ENCODE measurements around the gene PXDN. TPM values are rescaled to one million over a fixed set of nuclear protein-coding genes. Genes with fewer than 3 reads are reported as not detected.

The PXDN gene
- total RNA-seq, 2 experiments from 2014 or later: not detected

DNA sequence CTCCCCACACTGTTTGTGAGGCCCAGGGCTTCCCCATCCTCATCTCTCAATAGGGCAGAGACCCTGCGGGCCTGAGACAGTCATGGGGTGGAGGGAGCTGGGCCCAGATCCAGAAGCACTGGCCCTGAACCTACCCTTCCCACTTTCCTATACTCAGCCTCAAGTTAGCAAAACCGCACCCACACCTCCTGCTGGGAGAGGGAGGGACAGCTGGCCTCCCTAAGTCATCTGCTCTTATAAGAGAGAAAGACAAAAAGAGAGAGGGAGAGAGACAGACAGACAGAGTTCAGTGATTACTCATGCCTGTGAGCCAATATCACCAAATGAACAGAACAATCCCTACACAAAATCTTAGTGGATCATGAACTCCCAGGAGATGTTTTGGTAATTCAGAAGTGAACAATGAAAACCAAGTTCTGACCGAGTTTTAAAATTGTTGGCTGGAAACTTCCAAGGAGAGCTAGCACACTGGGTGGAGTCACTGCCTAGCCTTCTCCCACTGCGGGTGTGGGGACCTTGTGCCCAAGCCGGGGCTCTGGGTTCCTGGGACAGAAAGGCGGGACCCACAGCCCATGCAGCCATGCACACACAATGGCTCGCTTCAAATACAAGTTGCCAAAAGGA is 130.5 kb downstream of the PXDN start:
- H3K27me3 Mint-ChIP-seq: peaks cover 7% of the 10 kb centered on the region
- H3K4me1 Mint-ChIP-seq (ENCODE audit: low read depth): no peaks in the 10 kb centered on the region
- H3K36me3 Mint-ChIP-seq: no peaks in the 10 kb centered on the region
- H3K27ac Mint-ChIP-seq: no peak overlapping the region
- CTCF ChIA-PET: no interaction called here
- DNase-seq: no peak
- intact Hi-C loops (cut with micrococcal nuclease): no loop called here
- POLR2A ChIA-PET: no interaction called here
- H3K4me3 Mint-ChIP-seq: no peak overlapping the region
- no peaks in the 10 kb centered on the region for H3K9me3 Mint-ChIP-seq

DNA sequence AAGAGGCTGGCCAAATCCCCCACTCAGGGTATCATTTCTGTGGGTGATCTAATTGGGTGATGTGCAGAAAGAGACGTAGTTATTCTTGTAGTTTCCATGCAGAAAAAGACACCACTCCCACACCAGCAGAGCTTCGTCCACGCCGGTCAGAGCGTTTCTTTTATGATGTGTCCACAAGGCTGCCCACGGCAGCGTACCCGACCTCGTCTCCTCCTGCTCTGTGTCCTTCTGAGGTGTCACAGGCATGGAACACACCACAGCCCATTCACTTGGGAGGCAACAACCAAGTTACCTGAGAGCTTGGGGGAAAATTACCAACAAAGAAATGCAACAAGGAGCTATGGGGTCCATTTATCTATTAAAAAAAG is 131.3 kb downstream of the PXDN start:
- Mint-ChIP-seq H3K9me3 (no peaks in the 10 kb centered on the region), H3K4me1 (ENCODE audit: low read depth) (no peaks in the 10 kb centered on the region), H3K27ac (no peak overlapping the region), H3K36me3 (no peaks in the 10 kb centered on the region), H3K4me3 (no peak overlapping the region), H3K27me3 (peaks cover 7% of the 10 kb centered on the region)
- ChIA-PET CTCF (no interaction called here), POLR2A (no interaction called here)
- DNase-seq: no peak
- intact Hi-C loops (cut with micrococcal nuclease): no loop called here

DNA sequence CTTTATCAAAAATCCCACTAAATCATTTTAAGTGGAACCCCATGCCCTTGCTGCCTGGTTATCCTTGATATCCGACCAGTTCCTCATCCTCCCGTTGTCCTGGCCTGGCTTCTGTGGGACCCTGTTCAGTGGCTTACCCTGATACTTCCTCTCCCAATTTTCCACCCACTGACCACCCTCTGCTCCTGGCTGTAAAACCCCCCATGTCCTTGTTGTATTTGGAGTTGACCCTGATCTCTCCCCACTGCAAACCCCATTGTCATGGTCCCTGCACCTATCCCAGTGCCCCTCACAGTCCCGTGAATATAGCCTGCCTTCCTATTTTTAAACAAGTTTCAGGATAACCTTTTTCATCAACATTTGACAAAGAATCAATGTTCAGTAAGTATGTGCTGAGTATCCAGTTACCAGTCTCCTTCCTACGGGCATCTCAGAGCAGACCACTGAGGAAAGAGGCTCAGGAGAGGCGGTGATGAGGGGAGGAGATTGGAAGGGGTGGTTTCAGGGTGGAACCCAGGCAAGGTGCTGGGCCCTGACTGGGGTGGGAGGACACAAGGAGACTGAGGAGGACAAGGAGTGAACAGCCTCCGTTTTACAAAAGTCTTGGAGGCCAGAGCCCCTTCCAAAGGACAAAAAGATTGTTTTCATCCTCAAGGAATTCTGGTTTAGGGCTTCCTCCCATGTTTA is 131.8 kb downstream of the PXDN start:
- H3K36me3 Mint-ChIP-seq: no peaks in the 10 kb centered on the region
- intact Hi-C loops (cut with micrococcal nuclease): no loop called here
- no peaks in the 10 kb centered on the region for H3K4me1 Mint-ChIP-seq (ENCODE audit: low read depth)
- H3K27ac Mint-ChIP-seq: no peak overlapping the region
- peaks cover 7% of the 10 kb centered on the region for H3K27me3 Mint-ChIP-seq
- no peak overlapping the region for H3K4me3 Mint-ChIP-seq
- no peak for DNase-seq
- CTCF ChIA-PET: no interaction called here
- POLR2A ChIA-PET: no interaction called here
- no peaks in the 10 kb centered on the region for H3K9me3 Mint-ChIP-seq

DNA sequence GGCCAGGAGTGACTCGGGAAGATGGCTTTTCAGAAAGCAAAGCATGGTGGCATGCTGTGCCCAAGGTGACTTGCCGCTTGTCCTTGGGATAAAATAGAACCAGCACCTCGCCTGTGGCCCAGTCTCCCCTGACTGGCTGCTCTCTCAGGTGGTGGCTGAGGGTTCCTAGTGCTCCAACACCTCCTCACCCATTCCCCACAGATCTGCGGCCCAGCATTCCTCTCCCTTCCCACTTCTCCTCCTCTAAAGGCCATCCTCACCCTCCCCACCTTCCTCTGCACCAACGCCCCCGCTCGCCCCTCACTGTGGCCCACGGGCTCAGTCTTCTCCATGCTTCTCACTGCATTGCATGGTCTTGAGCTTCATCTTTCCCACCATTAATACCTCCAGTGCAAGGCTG is 132.4 kb downstream of the PXDN start:
- Mint-ChIP-seq H3K4me3 (no peak overlapping the region), H3K27me3 (peaks cover 9% of the 10 kb centered on the region), H3K27ac (no peak overlapping the region), H3K9me3 (no peaks in the 10 kb centered on the region), H3K4me1 (ENCODE audit: low read depth) (no peaks in the 10 kb centered on the region), H3K36me3 (no peaks in the 10 kb centered on the region)
- CTCF ChIA-PET: no interaction called here
- POLR2A ChIA-PET: no interaction called here
- intact Hi-C loops (cut with micrococcal nuclease): no loop called here
- DNase-seq: no peak

DNA sequence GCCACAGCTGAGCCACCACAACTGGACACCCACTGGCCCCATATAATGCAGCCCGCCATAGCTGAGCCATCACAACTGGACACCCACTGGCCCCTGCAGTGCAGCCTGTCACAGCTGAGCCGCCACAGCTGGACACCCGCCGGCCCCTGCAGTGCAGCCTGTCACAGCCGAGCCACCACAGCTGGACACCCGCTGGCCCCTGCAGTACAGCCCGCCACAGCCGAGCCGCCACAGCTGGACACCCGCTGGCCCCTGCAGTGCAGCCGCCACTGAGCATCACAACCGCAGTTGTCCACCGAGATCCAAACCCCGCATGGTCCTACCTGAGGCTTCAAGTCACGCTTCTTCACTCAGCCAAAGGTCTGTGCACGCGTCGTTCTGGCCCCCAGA is 134.2 kb downstream of the PXDN start:
- Mint-ChIP-seq H3K4me1 (ENCODE audit: low read depth) (no peaks in the 10 kb centered on the region), H3K27ac (no peak overlapping the region), H3K36me3 (no peaks in the 10 kb centered on the region), H3K9me3 (no peaks in the 10 kb centered on the region), H3K4me3 (no peak overlapping the region), H3K27me3 (peaks cover 9% of the 10 kb centered on the region)
- POLR2A ChIA-PET: no interaction called here
- CTCF ChIA-PET: no interaction called here
- no peak for DNase-seq
- intact Hi-C loops (cut with micrococcal nuclease): no loop called here

DNA sequence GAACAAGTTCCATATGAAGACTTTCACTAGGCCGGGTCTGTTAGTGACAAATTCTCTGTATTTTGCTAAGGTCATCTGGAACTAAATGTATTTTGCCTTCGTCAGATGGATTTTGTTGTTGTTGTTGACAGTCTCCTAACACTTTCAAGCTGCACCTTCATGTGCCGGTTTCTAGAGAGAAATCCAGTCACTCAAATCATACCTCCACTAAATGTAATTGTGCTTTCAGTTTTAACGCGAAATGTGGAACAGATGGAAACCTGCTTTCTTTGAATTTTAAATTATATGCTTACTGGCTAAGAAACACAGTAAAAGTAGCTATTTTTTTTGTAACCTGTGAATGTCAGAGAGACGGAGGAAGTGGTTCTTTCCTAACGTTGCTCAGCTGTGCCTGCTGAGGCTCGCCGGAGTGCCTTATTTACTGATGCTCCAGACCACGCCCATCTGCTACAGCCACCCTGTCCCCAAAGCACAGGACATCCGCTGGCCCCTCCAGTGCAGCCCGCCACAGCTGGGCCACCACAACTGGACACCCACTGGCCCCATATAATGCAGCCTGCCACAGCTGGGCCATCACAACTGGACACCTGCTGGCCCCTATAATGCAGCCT is 134.7 kb downstream of the PXDN start:
- H3K27me3 Mint-ChIP-seq: peaks cover 9% of the 10 kb centered on the region
- no peak overlapping the region for H3K4me3 Mint-ChIP-seq
- CTCF ChIA-PET: no interaction called here
- intact Hi-C loops (cut with micrococcal nuclease): no loop called here
- POLR2A ChIA-PET: no interaction called here
- no peak for DNase-seq
- H3K4me1 Mint-ChIP-seq (ENCODE audit: low read depth): no peaks in the 10 kb centered on the region
- H3K9me3 Mint-ChIP-seq: no peaks in the 10 kb centered on the region
- no peak overlapping the region for H3K27ac Mint-ChIP-seq
- H3K36me3 Mint-ChIP-seq: no peaks in the 10 kb centered on the region

DNA sequence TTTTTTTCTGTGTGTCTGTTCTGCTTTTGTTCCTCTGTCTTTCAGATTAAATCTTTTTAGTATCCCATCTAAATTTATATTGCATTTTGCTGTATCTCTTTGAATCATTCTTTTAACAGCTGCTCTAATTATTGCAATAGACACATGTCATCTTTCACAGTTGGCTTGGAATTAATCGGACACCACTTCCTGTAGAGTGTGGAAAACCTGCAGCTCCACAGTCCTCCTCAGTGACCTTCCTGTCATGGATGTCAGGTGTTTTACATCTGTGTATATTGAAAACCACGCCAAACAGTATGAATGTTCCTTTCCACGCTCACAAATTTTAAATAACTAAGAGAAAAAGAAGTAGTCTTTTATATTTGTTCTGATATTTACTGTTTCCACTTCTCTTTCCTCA is 135.3 kb downstream of the PXDN start:
- H3K27ac Mint-ChIP-seq: no peak overlapping the region
- no peaks in the 10 kb centered on the region for H3K9me3 Mint-ChIP-seq
- no peaks in the 10 kb centered on the region for H3K4me1 Mint-ChIP-seq (ENCODE audit: low read depth)
- no peak overlapping the region for H3K4me3 Mint-ChIP-seq
- peaks cover 7% of the 10 kb centered on the region for H3K27me3 Mint-ChIP-seq
- POLR2A ChIA-PET: no interaction called here
- no peaks in the 10 kb centered on the region for H3K36me3 Mint-ChIP-seq
- intact Hi-C loops (cut with micrococcal nuclease): no loop called here
- no peak for DNase-seq
- CTCF ChIA-PET: no interaction called here

DNA sequence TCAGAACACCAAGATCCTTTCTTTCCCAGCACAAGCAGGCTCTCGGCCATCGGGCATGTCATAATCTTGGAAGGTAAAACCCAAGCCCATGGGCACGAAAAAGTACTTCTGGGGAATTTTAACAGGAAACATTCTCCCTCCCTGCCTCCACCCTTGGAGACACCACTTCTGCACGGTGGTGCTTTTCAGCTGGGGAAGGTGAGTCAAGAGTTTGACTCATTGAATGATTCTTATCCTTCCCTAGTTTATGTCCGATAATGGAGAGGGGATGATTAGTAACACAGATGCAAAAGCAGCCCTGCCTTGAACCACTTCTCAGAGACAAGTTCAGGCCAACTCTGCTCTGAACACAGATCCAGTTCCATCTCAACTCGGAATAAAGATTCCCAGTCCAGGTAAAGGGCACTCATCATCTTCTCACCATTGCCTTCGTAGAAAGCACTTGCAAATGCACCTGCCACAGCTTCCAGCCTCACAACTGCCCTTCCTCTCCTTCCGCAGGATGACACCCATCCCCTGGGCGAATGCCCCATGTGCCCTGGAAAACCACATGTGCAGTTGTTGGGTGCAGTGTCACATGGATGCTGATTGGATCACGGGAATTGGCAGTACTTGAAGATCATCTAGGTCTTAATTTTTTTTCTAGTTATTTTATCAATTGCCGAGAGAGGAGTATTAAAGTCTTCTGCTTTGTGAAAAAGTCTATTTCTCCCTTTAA is 136.2 kb downstream of the PXDN start:
- H3K9me3 Mint-ChIP-seq: no peaks in the 10 kb centered on the region
- no peak for DNase-seq
- intact Hi-C loops (cut with micrococcal nuclease): no loop called here
- H3K27ac Mint-ChIP-seq: no peak overlapping the region
- H3K4me3 Mint-ChIP-seq: no peak overlapping the region
- H3K4me1 Mint-ChIP-seq (ENCODE audit: low read depth): no peaks in the 10 kb centered on the region
- ChIA-PET POLR2A (no interaction called here), CTCF (no interaction called here)
- peaks cover 4% of the 10 kb centered on the region for H3K27me3 Mint-ChIP-seq
- no peaks in the 10 kb centered on the region for H3K36me3 Mint-ChIP-seq

DNA sequence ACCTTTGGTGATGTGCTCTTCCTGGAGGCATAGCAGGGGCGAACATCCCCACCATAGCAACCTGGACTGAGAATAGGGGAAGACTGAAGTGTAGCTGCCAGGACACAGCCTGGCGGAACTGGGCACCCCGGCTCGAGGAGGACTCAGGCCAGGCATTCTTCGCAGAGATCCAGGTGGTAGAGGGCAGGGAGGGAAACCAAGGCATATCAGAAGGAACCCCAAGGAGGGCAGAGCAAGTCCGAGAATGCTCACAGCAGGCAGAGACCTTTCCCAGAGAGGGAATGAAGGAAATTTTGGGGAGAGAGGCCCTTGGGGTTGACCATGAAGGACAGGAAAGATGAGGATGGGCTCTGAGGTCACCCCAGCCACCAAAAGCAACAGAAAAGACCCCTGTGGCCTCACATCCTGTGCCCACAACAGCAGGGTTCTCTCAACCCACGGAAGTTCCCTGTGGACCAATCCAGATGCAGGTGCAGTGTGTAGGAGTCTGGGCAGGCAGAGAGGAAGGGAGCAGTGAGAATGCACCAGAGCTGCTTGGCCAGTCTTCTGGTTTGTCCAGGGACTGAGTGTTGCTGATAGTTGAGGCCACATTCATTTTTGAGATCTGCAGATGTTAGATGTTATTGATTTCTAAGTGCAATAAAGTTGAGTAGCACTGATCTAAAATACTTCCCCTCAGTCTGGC is 136.9 kb downstream of the PXDN start:
- no peak for DNase-seq
- intact Hi-C loops (cut with micrococcal nuclease): no loop called here
- CTCF ChIA-PET: no interaction called here
- POLR2A ChIA-PET: no interaction called here
- H3K9me3 Mint-ChIP-seq: no peaks in the 10 kb centered on the region
- H3K4me3 Mint-ChIP-seq: no peak overlapping the region
- no peak overlapping the region for H3K27ac Mint-ChIP-seq
- H3K36me3 Mint-ChIP-seq: no peaks in the 10 kb centered on the region
- H3K4me1 Mint-ChIP-seq (ENCODE audit: low read depth): no peaks in the 10 kb centered on the region
- peaks cover 4% of the 10 kb centered on the region for H3K27me3 Mint-ChIP-seq

DNA sequence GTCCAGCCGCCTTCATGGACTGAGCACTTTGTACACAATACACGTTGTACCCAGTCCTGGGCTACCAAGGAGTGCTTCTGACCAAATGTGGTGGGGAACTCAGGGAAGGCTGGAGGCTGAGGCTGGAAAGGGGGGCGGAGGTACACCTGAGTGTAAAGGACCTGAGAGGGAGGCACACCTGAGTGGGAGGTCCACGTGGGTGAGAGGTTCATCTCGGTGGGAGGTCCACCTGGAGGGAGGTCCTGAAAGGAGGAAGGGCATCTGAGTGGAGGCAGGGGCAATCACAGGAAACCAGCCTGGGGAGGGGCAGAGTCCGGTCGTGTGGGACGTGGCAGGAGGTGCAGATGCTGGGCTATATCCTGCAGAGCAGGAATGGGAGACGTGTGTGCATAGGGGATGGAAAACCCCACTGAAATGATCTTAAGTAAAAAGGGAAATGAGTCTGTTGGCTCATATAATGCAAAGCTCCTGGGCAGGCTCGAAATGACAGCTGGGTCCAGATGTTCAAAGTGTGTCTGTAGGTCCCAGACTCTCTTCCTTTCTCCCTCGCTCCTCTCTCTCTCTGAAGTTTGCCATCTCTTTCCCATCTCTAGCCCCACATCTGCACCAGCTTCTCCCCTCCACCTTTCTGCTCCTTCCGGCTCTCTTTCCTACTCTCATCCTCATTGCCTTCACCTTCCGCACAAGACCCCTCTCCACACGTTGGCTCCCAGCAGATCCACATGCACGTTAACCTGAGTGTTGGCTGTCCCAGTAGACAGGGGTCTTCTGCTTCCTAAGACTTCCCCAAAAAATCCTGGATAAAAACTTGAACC is 137.7 kb downstream of the PXDN start:
- Mint-ChIP-seq H3K27ac (no peak overlapping the region), H3K36me3 (no peaks in the 10 kb centered on the region), H3K4me1 (ENCODE audit: low read depth) (no peaks in the 10 kb centered on the region), H3K9me3 (no peaks in the 10 kb centered on the region), H3K27me3 (peaks cover 4% of the 10 kb centered on the region), H3K4me3 (no peak overlapping the region)
- CTCF ChIA-PET: no interaction called here
- intact Hi-C loops (cut with micrococcal nuclease): no loop called here
- POLR2A ChIA-PET: no interaction called here
- no peak for DNase-seq

DNA sequence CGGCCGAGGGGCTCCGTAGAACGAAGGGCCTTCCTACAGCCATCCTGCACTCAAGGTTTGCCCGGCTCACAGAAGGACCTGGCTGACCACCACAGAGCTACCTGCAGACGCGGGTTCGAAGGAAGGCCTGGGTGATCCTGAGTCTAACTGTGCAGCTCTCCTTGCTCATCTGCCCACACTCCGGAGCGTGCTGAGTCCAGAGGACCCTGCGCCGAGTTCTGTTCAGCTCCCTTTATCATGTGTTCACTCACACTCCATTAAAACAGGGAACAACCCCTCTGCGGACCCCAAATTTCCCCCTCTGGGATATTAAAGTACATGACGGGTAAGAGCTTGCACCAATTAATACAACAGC is 138.3 kb downstream of the PXDN start:
- Mint-ChIP-seq H3K36me3 (no peaks in the 10 kb centered on the region), H3K4me3 (no peak overlapping the region), H3K27ac (no peak overlapping the region), H3K4me1 (ENCODE audit: low read depth) (no peaks in the 10 kb centered on the region), H3K9me3 (no peaks in the 10 kb centered on the region), H3K27me3 (peaks cover 4% of the 10 kb centered on the region)
- intact Hi-C loops (cut with micrococcal nuclease): no loop called here
- DNase-seq: no peak
- POLR2A ChIA-PET: no interaction called here
- CTCF ChIA-PET: no interaction called here

Measured in activated CD4-positive, alpha-beta memory T cell treated with anti-CD3 and anti-CD28 coated beads for 36 hours (primary cell).